Smooth muscle cell (in vitro differentiated cells): ENCODE results near the gene PPDPF. TPM values are rescaled to one million over a fixed set of nuclear protein-coding genes. Genes with fewer than 3 reads are reported as not detected.

Source experiments
- DNase-seq: peaks from one replicate; lab custom pipeline; 2025; ENCODE audit not compliant: unreplicated experiment; lab: John Stamatoyannopoulos, UW
- H2AFZ ChIP-seq: fragments of 200-600 bp; sonication (generic); 2 replicates; pipeline ENCODE4 v1.6.0; 2016; ENCODE audit warnings: antibody characterized with exemption, low read depth, mild to moderate bottlenecking
- H3F3A ChIP-seq: fragments of 200-600 bp; sonication (generic); 2 replicates; pipeline ENCODE4 v1.6.0; 2017; ENCODE audit warnings: antibody characterized with exemption, low read depth
- H3K27ac ChIP-seq: fragments of 200-600 bp; sonication (generic); 2 replicates; pipeline ENCODE4 v1.5.1; 2016; ENCODE audit warnings: low read depth, mild to moderate bottlenecking
- H3K27me3 ChIP-seq: fragments of 200-600 bp; sonication (generic); 2 replicates; pipeline ENCODE4 v1.6.1; 2016; ENCODE audit warnings: low read depth, mild to moderate bottlenecking
- H3K36me3 ChIP-seq: fragments of 200-600 bp; sonication (generic); 2 replicates; pipeline ENCODE4 v1.5.1; 2016; ENCODE audit warnings: low read depth
- H3K4me1 ChIP-seq: fragments of 200-600 bp; sonication (generic); 2 replicates; pipeline ENCODE4 v1.5.1; 2016; ENCODE audit warnings: low read depth
- H3K4me2 ChIP-seq: fragments of 200-600 bp; sonication (generic); 2 replicates; pipeline ENCODE4 v1.6.0; 2016; ENCODE audit warnings: mild to moderate bottlenecking
- H3K4me3 ChIP-seq: fragments of 200-600 bp; sonication (generic); 2 replicates; pipeline ENCODE4 v1.5.1; 2016; ENCODE audit warnings: mild to moderate bottlenecking
- H3K79me2 ChIP-seq: fragments of 200-600 bp; sonication (generic); 2 replicates; pipeline ENCODE4 v1.6.0; 2016; ENCODE audit warnings: low read depth, mild to moderate bottlenecking
- H3K9ac ChIP-seq: fragments of 200-600 bp; sonication (generic); 2 replicates; pipeline ENCODE4 v1.6.0; 2016; ENCODE audit warnings: low read depth
- H3K9me3 ChIP-seq: fragments of 200-600 bp; sonication (generic); replicated peaks from 2 replicates; pipeline ENCODE4 v1.5.1; 2016; ENCODE audit warnings: low read depth
- H4K20me1 ChIP-seq: fragments of 200-600 bp; sonication (generic); 2 replicates; pipeline ENCODE4 v1.6.0; 2016; ENCODE audit warnings: low read depth
- WGBS: methylation state at CpG from one replicate; pipeline ENCODE4 v1.1.7; 2016; ENCODE audit warnings: low lambda C conversion rate; 5-methylcytosine and 5-hydroxymethylcytosine counted together
- polyA plus RNA-seq: library from polyadenylated mRNA; unstranded; fragments of >200 nt; fragmentation: Nextera tagmentation; extraction: Ambion mirVana; gene quantifications from 2 replicates; pipeline ENCODE4 v1.2.1, GENCODE V29; 2016
- total RNA-seq: library from RNA; depleted of rRNA; stranded (reverse); fragments of >200 nt; gene quantifications from 2 replicates; pipeline ENCODE4 v1.2.3, GENCODE V29; 2014
- TF ChIP-seq, protein P1 (sequence below): fragments of 200-600 bp; sonication (generic); IDR thresholded peaks from 2 replicates; pipeline ENCODE4 v1.5.1; 2017; ENCODE audit warnings: borderline replicate concordance, mild to moderate bottlenecking, antibody characterized with exemption; ENCODE audit not compliant: insufficient read depth, poor library complexity, severe bottlenecking

Gene PPDPF
- total and polyA plus RNA-seq, 2 experiments from 2014 or later = 118 to 365 TPM

GRCh38 chr20:63548542-63548941, 28.0 kb downstream of the PPDPF start:
- Histone ChIP-seq H3K9me3 (no peaks in the 10 kb centered on the region), H3K4me3 (no peak overlapping the region), H3K9ac (no peak overlapping the region), H2AFZ (no peak overlapping the region), H3K4me2 (no peak overlapping the region), H3K79me2 (no peaks in the 10 kb centered on the region), H3F3A (peaks cover 9% of the 10 kb centered on the region), H3K4me1 (no peaks in the 10 kb centered on the region), H4K20me1 (no peaks in the 10 kb centered on the region), H3K27ac (no peak overlapping the region), H3K27me3 (no peaks in the 10 kb centered on the region), H3K36me3 (no peaks in the 10 kb centered on the region)
- 78% methylated on average over 9 of the region's 11 CpGs for WGBS
- DNase-seq = no peak
- TF ChIP-seq, protein P1, sequence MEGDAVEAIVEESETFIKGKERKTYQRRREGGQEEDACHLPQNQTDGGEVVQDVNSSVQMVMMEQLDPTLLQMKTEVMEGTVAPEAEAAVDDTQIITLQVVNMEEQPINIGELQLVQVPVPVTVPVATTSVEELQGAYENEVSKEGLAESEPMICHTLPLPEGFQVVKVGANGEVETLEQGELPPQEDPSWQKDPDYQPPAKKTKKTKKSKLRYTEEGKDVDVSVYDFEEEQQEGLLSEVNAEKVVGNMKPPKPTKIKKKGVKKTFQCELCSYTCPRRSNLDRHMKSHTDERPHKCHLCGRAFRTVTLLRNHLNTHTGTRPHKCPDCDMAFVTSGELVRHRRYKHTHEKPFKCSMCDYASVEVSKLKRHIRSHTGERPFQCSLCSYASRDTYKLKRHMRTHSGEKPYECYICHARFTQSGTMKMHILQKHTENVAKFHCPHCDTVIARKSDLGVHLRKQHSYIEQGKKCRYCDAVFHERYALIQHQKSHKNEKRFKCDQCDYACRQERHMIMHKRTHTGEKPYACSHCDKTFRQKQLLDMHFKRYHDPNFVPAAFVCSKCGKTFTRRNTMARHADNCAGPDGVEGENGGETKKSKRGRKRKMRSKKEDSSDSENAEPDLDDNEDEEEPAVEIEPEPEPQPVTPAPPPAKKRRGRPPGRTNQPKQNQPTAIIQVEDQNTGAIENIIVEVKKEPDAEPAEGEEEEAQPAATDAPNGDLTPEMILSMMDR = no peak

GRCh38 chr20:63549019-63549418, 28.5 kb downstream of the PPDPF start:
- no peak for DNase-seq
- Histone ChIP-seq H3K4me2 (no peak overlapping the region), H3K27me3 (no peaks in the 10 kb centered on the region), H3F3A (peaks cover 9% of the 10 kb centered on the region), H3K4me1 (no peaks in the 10 kb centered on the region), H4K20me1 (no peaks in the 10 kb centered on the region), H3K9me3 (no peaks in the 10 kb centered on the region), H2AFZ (no peak overlapping the region), H3K36me3 (no peaks in the 10 kb centered on the region), H3K79me2 (no peaks in the 10 kb centered on the region), H3K27ac (no peak overlapping the region), H3K9ac (no peak overlapping the region), H3K4me3 (no peak overlapping the region)
- TF ChIP-seq, protein P1 = no peak
- 75% methylated on average over 3 of the region's 25 CpGs for WGBS

DNA sequence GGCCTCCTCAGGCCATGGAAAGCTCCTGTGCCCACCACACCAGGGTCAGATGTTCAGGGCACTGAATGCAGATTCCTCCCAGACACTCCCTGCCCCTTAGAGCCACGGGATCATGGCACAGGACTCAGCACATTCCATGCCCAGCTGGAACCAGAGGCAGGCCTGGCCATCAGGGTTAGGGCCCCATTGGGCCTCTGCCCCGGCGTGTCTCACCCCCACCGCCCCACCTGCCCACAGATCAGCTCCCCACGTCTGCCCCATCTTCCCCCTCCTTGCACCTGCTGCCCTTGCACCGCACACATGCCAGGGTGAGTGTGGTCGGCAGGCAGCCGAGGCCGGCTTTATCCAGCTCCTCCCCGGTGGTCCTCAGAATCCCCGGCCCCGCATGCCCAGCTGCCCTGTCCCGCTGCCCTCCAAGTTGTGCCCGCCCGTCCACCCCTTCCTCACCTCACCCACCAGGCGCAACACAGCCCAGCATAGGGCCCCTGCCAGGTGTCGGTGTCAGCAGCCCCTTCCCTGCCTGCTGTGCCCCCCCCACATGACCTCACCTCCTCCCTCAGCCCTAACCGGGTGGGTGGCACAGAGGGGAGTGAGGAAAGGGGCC, 29.2 kb downstream of the PPDPF start:
- H3K9ac ChIP-seq = no peak overlapping the region
- H2AFZ ChIP-seq = no peak overlapping the region
- no peak overlapping the region for H3K4me2 ChIP-seq
- H3F3A ChIP-seq = peaks cover 16% of the 10 kb centered on the region
- H3K27me3 ChIP-seq = no peaks in the 10 kb centered on the region
- no peak overlapping the region for H3K27ac ChIP-seq
- no peaks in the 10 kb centered on the region for H3K79me2 ChIP-seq
- DNase-seq = no peak
- no peaks in the 10 kb centered on the region for H3K9me3 ChIP-seq
- no peak overlapping the region for H3K4me3 ChIP-seq
- H3K4me1 ChIP-seq = peaks cover 7% of the 10 kb centered on the region
- no peaks in the 10 kb centered on the region for H4K20me1 ChIP-seq
- 94% methylated on average over 4 of the region's 18 CpGs for WGBS
- TF ChIP-seq, protein P1 = no peak
- no peaks in the 10 kb centered on the region for H3K36me3 ChIP-seq

DNA sequence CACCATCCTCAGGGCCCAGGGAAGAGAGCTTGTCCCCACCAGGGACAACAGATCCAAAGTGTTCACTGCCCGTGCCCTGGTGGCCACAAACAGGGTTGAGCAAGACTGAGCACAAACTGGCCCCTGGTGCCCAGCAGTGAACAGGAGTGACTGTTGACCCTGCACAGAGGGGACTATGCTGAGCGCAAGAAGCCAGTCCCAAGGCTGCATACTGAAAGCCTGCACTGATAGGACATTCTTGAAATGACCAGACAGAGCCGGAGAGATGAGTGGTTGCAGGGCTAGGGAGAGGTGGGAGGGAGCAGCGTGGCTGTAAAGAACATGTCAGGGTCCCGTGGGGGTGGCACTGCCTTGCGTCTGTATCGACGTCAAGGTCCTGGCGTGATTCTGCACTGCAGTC, 30.5 kb downstream of the PPDPF start:
- no peaks in the 10 kb centered on the region for H4K20me1 ChIP-seq
- WGBS = 58% methylated on average over 9 of the region's 9 CpGs
- H2AFZ ChIP-seq = no peak overlapping the region
- no peak overlapping the region for H3K27ac ChIP-seq
- DNase-seq = no peak
- no peaks in the 10 kb centered on the region for H3K9me3 ChIP-seq
- no peaks in the 10 kb centered on the region for H3K36me3 ChIP-seq
- no peaks in the 10 kb centered on the region for H3K79me2 ChIP-seq
- H3F3A ChIP-seq = peaks cover 18% of the 10 kb centered on the region
- no peaks in the 10 kb centered on the region for H3K27me3 ChIP-seq
- no peak overlapping the region for H3K4me3 ChIP-seq
- TF ChIP-seq, protein P1 = no peak
- no peak overlapping the region for H3K9ac ChIP-seq
- H3K4me1 ChIP-seq = peaks cover 8% of the 10 kb centered on the region
- no peak overlapping the region for H3K4me2 ChIP-seq
